KMS-11 (cell line): ENCODE results near the gene CBFA2T3.
A peak's percentile ranks its signal among the peaks of the same experiment; 100 is the strongest.

Source experiments
- H2AFZ ChIP-seq: fragments of 200-600 bp; sonication (generic); 2 replicates; pipeline ENCODE4 v1.6.1; 2016; ENCODE audit warnings: antibody characterized with exemption, mixed run types, low read depth
- H3K27ac ChIP-seq: fragments of 200-600 bp; sonication (generic); 2 replicates; pipeline ENCODE4 v1.6.1; 2016; ENCODE audit warnings: mild to moderate bottlenecking, mixed run types
- H3K27me3 ChIP-seq: fragments of 200-600 bp; sonication (generic); 2 replicates; pipeline ENCODE4 v1.6.1; 2017; ENCODE audit warnings: mild to moderate bottlenecking, low read depth, mixed run types, moderate library complexity; ENCODE audit not compliant: insufficient read depth
- H3K36me3 ChIP-seq: fragments of 200-600 bp; sonication (generic); 2 replicates; pipeline ENCODE4 v1.6.1; 2017; ENCODE audit warnings: mild to moderate bottlenecking, mixed run types; ENCODE audit not compliant: insufficient read depth
- H3K4me1 ChIP-seq: fragments of 200-600 bp; sonication (generic); 2 replicates; pipeline ENCODE4 v1.6.1; 2016; ENCODE audit warnings: mild to moderate bottlenecking, low read depth, mixed run types; ENCODE audit not compliant: poor library complexity, severe bottlenecking
- H3K4me2 ChIP-seq: fragments of 200-600 bp; sonication (generic); 2 replicates; pipeline ENCODE4 v1.7.0; 2016; ENCODE audit warnings: mild to moderate bottlenecking, mixed run types
- H3K4me3 ChIP-seq: fragments of 200-600 bp; sonication (generic); IDR thresholded peaks from 2 replicates; pipeline ENCODE4 v1.6.1; 2017; ENCODE audit warnings: low read depth, low read length, mixed read lengths; ENCODE audit not compliant: insufficient read depth
- H3K79me2 ChIP-seq: fragments of 200-600 bp; sonication (generic); 2 replicates; pipeline ENCODE4 v1.6.1; 2016; ENCODE audit warnings: low read depth, mixed run types; ENCODE audit not compliant: insufficient read depth
- H3K9ac ChIP-seq: fragments of 200-600 bp; sonication (generic); 2 replicates; pipeline ENCODE4 v1.6.1; 2016; ENCODE audit warnings: mild to moderate bottlenecking, mixed run types
- H4K20me1 ChIP-seq: fragments of 200-600 bp; sonication (generic); 2 replicates; pipeline ENCODE4 v1.6.1; 2016; ENCODE audit warnings: mild to moderate bottlenecking, mixed run types; ENCODE audit not compliant: insufficient read depth
- TF ChIP-seq, protein P1 (sequence below): fragments of 200-600 bp; sonication (generic); conservative IDR thresholded peaks from 2 replicates; pipeline ENCODE4 v1.6.1; 2017; ENCODE audit warnings: low read depth, mild to moderate bottlenecking, antibody characterized with exemption, low read length, moderate library complexity, mixed read lengths

CBFA2T3 gene

DNA sequence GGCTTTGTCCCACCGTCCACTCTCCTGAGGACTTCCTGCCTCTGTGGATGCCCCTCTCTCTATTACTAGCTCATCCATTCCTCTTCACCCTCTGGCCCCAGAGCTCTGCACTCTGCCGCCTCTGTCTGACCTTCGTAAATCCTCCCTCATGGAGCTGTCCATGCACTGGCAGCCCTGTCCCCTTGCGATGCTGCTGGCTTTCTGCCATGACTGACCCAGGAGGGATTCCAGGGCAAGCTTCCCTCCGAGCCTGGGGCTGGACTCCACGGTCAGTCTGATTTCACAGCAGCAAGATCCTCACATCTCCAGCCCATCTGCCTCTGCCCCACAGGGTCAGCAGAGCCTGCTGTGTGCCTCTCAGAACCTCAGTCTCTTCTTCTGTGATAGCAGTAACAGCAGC lies 4.7 kb downstream of the CBFA2T3 start:
- H3K4me3 ChIP-seq: no peak overlapping the region
- no peak overlapping the region for H3K9ac ChIP-seq
- peaks cover 52% of the 10 kb centered on the region for H3K4me1 ChIP-seq

DNA sequence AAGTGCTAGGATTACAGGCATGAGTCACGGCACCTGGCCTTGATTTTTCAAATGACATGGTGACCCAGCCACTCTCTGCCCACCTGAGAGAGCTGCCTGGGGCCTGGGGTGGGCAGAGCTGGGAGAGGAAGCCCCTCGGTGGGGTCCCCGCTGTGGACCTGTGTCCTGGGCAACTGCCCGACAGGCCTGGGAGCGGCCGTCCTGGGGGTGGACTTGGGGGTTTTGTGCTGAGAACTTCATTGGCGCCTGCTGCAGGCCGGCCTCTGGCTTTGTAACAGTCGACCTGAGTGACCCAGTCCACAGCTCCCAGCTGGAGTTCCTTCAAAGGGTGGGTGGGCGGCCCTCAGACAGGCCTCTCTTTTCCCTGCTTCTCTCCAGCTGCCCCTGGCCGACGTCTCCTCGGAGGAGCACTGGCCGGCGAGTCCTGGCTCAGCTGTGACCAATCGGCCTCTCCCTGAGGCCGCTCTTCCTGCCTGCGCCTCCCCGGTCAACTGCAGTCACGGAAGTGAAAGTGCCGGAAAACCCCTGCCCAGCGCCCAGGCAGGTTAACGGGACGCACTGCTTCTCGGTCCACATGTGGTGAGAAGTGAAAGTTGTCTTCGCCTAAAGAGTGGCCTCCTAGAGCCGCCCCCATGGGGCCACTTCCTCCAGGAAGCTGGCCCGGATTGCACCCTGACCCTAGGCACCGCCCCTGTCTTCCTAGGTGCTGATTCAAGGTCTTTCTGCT lies 5.5 kb downstream of the CBFA2T3 start:
- H3K27ac ChIP-seq: no peak overlapping the region
- H3K9ac ChIP-seq: no peak overlapping the region
- H3K4me2 ChIP-seq: peak overlapping the region; percentile 67
- H3K27me3 ChIP-seq: peaks cover 38% of the 10 kb centered on the region
- TF ChIP-seq, protein P1, sequence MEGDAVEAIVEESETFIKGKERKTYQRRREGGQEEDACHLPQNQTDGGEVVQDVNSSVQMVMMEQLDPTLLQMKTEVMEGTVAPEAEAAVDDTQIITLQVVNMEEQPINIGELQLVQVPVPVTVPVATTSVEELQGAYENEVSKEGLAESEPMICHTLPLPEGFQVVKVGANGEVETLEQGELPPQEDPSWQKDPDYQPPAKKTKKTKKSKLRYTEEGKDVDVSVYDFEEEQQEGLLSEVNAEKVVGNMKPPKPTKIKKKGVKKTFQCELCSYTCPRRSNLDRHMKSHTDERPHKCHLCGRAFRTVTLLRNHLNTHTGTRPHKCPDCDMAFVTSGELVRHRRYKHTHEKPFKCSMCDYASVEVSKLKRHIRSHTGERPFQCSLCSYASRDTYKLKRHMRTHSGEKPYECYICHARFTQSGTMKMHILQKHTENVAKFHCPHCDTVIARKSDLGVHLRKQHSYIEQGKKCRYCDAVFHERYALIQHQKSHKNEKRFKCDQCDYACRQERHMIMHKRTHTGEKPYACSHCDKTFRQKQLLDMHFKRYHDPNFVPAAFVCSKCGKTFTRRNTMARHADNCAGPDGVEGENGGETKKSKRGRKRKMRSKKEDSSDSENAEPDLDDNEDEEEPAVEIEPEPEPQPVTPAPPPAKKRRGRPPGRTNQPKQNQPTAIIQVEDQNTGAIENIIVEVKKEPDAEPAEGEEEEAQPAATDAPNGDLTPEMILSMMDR: no peak
- no peaks in the 10 kb centered on the region for H3K79me2 ChIP-seq
- H3K4me1 ChIP-seq: peaks cover 57% of the 10 kb centered on the region
- no peaks in the 10 kb centered on the region for H3K36me3 ChIP-seq
- no peak overlapping the region for H2AFZ ChIP-seq
- H4K20me1 ChIP-seq: no peaks in the 10 kb centered on the region
- H3K4me3 ChIP-seq: no peak overlapping the region

More for the DNA sequence above, 4.7 kb downstream of the CBFA2T3 start:
- 0 out of 2 replicates have a peak overlapping the region, but pooled peaks have one; percentile 67 for H3K4me2 ChIP-seq
- peaks cover 40% of the 10 kb centered on the region for H3K27me3 ChIP-seq
- H2AFZ ChIP-seq: no peak overlapping the region
- TF ChIP-seq, protein P1: no peak
- H3K27ac ChIP-seq: no peak overlapping the region
- no peaks in the 10 kb centered on the region for H3K36me3 ChIP-seq
- H4K20me1 ChIP-seq: no peaks in the 10 kb centered on the region
- no peaks in the 10 kb centered on the region for H3K79me2 ChIP-seq

DNA sequence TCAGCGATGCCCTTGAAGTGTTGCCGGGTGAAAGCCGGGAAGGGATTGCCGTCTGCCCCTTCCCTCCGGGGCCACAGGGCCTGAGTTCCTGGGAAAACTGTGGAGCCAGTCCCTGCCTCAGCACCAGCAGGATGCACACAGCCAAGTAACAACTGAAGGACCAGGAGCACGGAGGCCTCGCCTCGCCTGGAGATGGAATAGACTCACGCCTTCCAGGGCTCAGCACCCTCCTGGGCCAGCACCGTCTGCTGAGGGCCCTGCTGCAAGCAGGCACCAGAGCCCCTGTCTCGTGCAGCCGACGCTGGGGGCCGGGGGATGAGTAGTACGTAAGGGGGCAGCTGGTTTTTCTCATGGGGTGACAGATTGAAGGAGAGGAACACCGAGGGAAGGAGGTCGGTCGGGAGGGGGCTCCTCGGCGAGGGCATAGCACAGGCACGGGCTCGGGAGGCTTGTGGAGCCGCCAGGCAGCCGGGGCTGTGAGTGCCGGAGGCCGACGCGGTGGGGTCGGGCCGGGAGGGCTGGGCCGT lies 6.4 kb downstream of the CBFA2T3 start:
- Histone ChIP-seq H4K20me1 (no peaks in the 10 kb centered on the region), H3K9ac (no peak overlapping the region), H3K27ac (no peak overlapping the region), H3K4me3 (no peak overlapping the region), H3K27me3 (peaks cover 29% of the 10 kb centered on the region), H3K4me1 (peaks cover 66% of the 10 kb centered on the region), H3K4me2 (no peak overlapping the region), H3K36me3 (no peaks in the 10 kb centered on the region), H2AFZ (no peak overlapping the region), H3K79me2 (no peaks in the 10 kb centered on the region)
- TF ChIP-seq, protein P1: no peak

DNA sequence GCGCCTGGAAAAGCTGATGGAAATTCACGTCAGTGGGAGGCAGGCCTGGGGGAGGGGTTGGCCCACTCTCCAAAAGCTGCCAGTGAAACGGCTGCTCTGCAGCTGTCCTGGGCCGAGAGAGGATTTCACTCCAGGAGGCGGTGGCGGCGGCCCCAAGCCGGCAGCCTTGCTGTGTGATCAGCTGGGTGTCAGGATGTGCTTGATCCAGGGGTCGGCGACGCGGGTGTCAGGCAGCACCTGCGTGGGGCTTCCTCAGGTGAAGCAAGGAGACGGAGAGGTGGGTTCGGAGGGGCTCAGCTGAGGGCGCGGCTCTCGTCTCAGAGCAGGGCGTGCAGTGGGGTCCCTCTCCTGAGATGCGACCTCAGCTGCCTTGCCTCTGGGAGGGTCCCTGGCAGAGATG lies 7.0 kb downstream of the CBFA2T3 start:
- Histone ChIP-seq H3K4me1 (peaks cover 71% of the 10 kb centered on the region), H2AFZ (no peak overlapping the region), H3K27ac (no peak overlapping the region), H3K4me2 (peak overlapping the region; percentile 100), H4K20me1 (no peaks in the 10 kb centered on the region), H3K79me2 (no peaks in the 10 kb centered on the region), H3K9ac (no peak overlapping the region), H3K36me3 (no peaks in the 10 kb centered on the region), H3K27me3 (peaks cover 29% of the 10 kb centered on the region), H3K4me3 (no peak overlapping the region)
- TF ChIP-seq, protein P1: no peak
